OCI-LY1 (cell line): Measurements from ENCODE around the gene PACC1.

ENCODE experiments used
- H2AFZ ChIP-seq: fragments of 200-600 bp; sonication (generic), shearing (Covaris generic); 2 replicates; pipeline ENCODE4 v1.6.0; 2014; ENCODE audit warnings: antibody characterized with exemption, mild to moderate bottlenecking, low read length
- H3F3A ChIP-seq: fragments of 200-600 bp; sonication (generic), shearing (Covaris generic); 2 replicates; pipeline ENCODE4 v1.6.0; 2014; ENCODE audit warnings: mild to moderate bottlenecking, antibody characterized with exemption, low read length, moderate library complexity; ENCODE audit not compliant: insufficient read depth
- H3K27ac ChIP-seq: fragments of 200-600 bp; sonication (generic); 2 replicates; pipeline ENCODE4 v1.5.1; 2014; ENCODE audit warnings: low read length, mixed run types, mild to moderate bottlenecking, low read depth; ENCODE audit not compliant: poor library complexity, severe bottlenecking
- H3K27me3 ChIP-seq: fragments of 200-600 bp; sonication (generic); 2 replicates; pipeline ENCODE4 v1.6.0; 2014; ENCODE audit warnings: antibody characterized with exemption, mild to moderate bottlenecking, low read length, moderate library complexity; ENCODE audit not compliant: insufficient read depth
- H3K36me3 ChIP-seq: fragments of 200-600 bp; sonication (generic); 2 replicates; pipeline ENCODE4 v1.6.1; 2014; ENCODE audit warnings: mild to moderate bottlenecking, antibody characterized with exemption, low read length, moderate library complexity, mixed read lengths; ENCODE audit not compliant: insufficient read depth
- H3K4me1 ChIP-seq: fragments of 200-600 bp; sonication (generic); 2 replicates; pipeline ENCODE4 v1.5.1; 2014; ENCODE audit warnings: mild to moderate bottlenecking, low read length, moderate library complexity; ENCODE audit not compliant: insufficient read depth, severe bottlenecking
- H3K4me2 ChIP-seq: fragments of 200-600 bp; sonication (generic), shearing (Covaris generic); 2 replicates; pipeline ENCODE4 v1.6.1; 2014; ENCODE audit warnings: low read length
- H3K4me3 ChIP-seq: fragments of 200-600 bp; sonication (generic); 2 replicates; pipeline ENCODE4 v1.5.1; 2014; ENCODE audit warnings: low read length, low read depth, mild to moderate bottlenecking, mixed read lengths; ENCODE audit not compliant: poor library complexity, severe bottlenecking
- H3K79me2 ChIP-seq: fragments of 200-600 bp; shearing (Covaris generic); 2 replicates; pipeline ENCODE4 v1.6.1; 2016; ENCODE audit warnings: mixed run types, low read length, mixed read lengths; ENCODE audit not compliant: insufficient read depth
- H3K9ac ChIP-seq: fragments of 200-600 bp; sonication (generic), shearing (Covaris generic); 2 replicates; pipeline ENCODE4 v1.6.1; 2014; ENCODE audit warnings: mild to moderate bottlenecking, low read length, mixed read lengths
- H3K9me2 ChIP-seq: fragments of 200-600 bp; sonication (generic), shearing (Covaris generic); 2 replicates; pipeline ENCODE4 v1.6.1; 2014; ENCODE audit warnings: low read depth, mild to moderate bottlenecking, low read length, mixed read lengths
- H3K9me3 ChIP-seq: fragments of 200-600 bp; shearing (Covaris generic); 2 replicates; pipeline ENCODE4 v1.6.1; 2014; ENCODE audit warnings: low read length, mixed read lengths
- H4K20me1 ChIP-seq: fragments of 200-600 bp; sonication (generic), shearing (Covaris generic); 2 replicates; pipeline ENCODE4 v1.6.0; 2016; ENCODE audit warnings: mild to moderate bottlenecking, low read length; ENCODE audit not compliant: insufficient read depth
- CTCF ChIP-seq: fragments of 200-600 bp; sonication (generic), shearing (Covaris generic); IDR thresholded peaks from 2 replicates; pipeline ENCODE4 v1.5.1; 2017; ENCODE audit warnings: mild to moderate bottlenecking, antibody characterized with exemption, low read length, moderate library complexity, mixed read lengths
- EZH2 ChIP-seq: fragments of 200-600 bp; sonication (generic), shearing (Covaris generic); IDR thresholded peaks from 2 replicates; pipeline ENCODE4 v1.8.0; 2017; ENCODE audit warnings: borderline replicate concordance, mixed run types, mild to moderate bottlenecking, antibody characterized with exemption, low read length, moderate library complexity, mixed read lengths

Gene PACC1

GRCh38 chr1:212460376-212460775 lies 45.7 kb upstream of the PACC1 start:
- TF ChIP-seq EZH2 (no peak), CTCF (no peak)
- Histone ChIP-seq H3K9me3 (0 out of 2 replicates have a peak, but pooled peaks cover 2% of the 10 kb centered on the region), H3K27ac (no peak overlapping the region), H3K36me3 (no peaks in the 10 kb centered on the region), H2AFZ (no peak overlapping the region), H3K4me2 (no peak overlapping the region), H3K4me3 (no peak overlapping the region), H3K79me2 (no peaks in the 10 kb centered on the region), H3K27me3 (no peaks in the 10 kb centered on the region), H3K9me2 (no peaks in the 10 kb centered on the region), H3K4me1 (no peaks in the 10 kb centered on the region), H4K20me1 (no peaks in the 10 kb centered on the region), H3F3A (no peaks in the 10 kb centered on the region), H3K9ac (no peak overlapping the region)

- no peaks in the 10 kb centered on the region for H3F3A ChIP-seq
- H3K27ac ChIP-seq: no peak overlapping the region
- H2AFZ ChIP-seq: no peak overlapping the region
- H3K4me2 ChIP-seq: no peak overlapping the region
- H3K9ac ChIP-seq: no peak overlapping the region
- no peaks in the 10 kb centered on the region for H3K4me1 ChIP-seq
- 0 out of 2 replicates have a peak, but pooled peaks cover 2% of the 10 kb centered on the region for H3K9me3 ChIP-seq
- H3K9me2 ChIP-seq: no peaks in the 10 kb centered on the region
- no peaks in the 10 kb centered on the region for H3K27me3 ChIP-seq
- H3K79me2 ChIP-seq: no peaks in the 10 kb centered on the region
- H4K20me1 ChIP-seq: no peaks in the 10 kb centered on the region
- TF ChIP-seq EZH2 (no peak), CTCF (no peak)
- no peak overlapping the region for H3K4me3 ChIP-seq
- no peaks in the 10 kb centered on the region for H3K36me3 ChIP-seq
Observed at GRCh38 chr1:212459656-212460055, 45.0 kb upstream of the PACC1 start.

- Histone ChIP-seq H3K4me2 (no peak overlapping the region), H3K4me1 (no peaks in the 10 kb centered on the region), H3K27ac (no peak overlapping the region), H3K27me3 (no peaks in the 10 kb centered on the region), H3K79me2 (no peaks in the 10 kb centered on the region), H3K36me3 (no peaks in the 10 kb centered on the region), H3F3A (no peaks in the 10 kb centered on the region), H3K9me3 (0 out of 2 replicates have a peak, but pooled peaks cover 2% of the 10 kb centered on the region), H2AFZ (no peak overlapping the region), H3K9ac (no peak overlapping the region), H3K4me3 (no peak overlapping the region), H3K9me2 (no peaks in the 10 kb centered on the region), H4K20me1 (no peaks in the 10 kb centered on the region)
- TF ChIP-seq CTCF (no peak), EZH2 (no peak)
Observed at GRCh38 chr1:212458817-212459216, 44.1 kb upstream of the PACC1 start.
